Measurements from ENCODE around the gene EMILIN2.

The EMILIN2 gene

GRCh38 chr18:2857491-2858131 lies 10.8 kb downstream of the EMILIN2 start:
- TF ChIP-seq CTCF (IDR thresholded peaks at IDR 0.05): no peak

GRCh38 chr18:2869207-2869606 lies 22.4 kb downstream of the EMILIN2 start:
- TF ChIP-seq CTCF (IDR thresholded peaks at IDR 0.05): no peak

- TF ChIP-seq CTCF (IDR thresholded peaks at IDR 0.05): no peak
These were observed 24.4 kb downstream of the EMILIN2 start for GRCh38 chr18:2871111-2871720.

GRCh38 chr18:2872095-2872494 lies 25.3 kb downstream of the EMILIN2 start:
- no peak for TF ChIP-seq CTCF (IDR thresholded peaks at IDR 0.05)

- TF ChIP-seq CTCF (IDR thresholded peaks at IDR 0.05): no peak
These were observed 28.0 kb downstream of the EMILIN2 start for GRCh38 chr18:2874765-2875164.

GRCh38 chr18:2878656-2879330 lies 32.0 kb downstream of the EMILIN2 start:
- TF ChIP-seq CTCF (IDR thresholded peaks at IDR 0.05): no peak

- TF ChIP-seq CTCF (IDR thresholded peaks at IDR 0.05): no peak
These were observed 33.1 kb downstream of the EMILIN2 start for GRCh38 chr18:2879889-2880288.

All from LNCAP (cell line).